GM21381 (cell line): ENCODE results near the gene FMN1.

Experiments
- ATAC-seq: cut with Tn5 transposase; IDR thresholded peaks from one replicate; pipeline ENCODE4 v1.9.1; 2021; ENCODE audit warnings: mild to moderate bottlenecking, moderate library complexity; ENCODE audit not compliant: unreplicated experiment

Gene FMN1

DNA sequence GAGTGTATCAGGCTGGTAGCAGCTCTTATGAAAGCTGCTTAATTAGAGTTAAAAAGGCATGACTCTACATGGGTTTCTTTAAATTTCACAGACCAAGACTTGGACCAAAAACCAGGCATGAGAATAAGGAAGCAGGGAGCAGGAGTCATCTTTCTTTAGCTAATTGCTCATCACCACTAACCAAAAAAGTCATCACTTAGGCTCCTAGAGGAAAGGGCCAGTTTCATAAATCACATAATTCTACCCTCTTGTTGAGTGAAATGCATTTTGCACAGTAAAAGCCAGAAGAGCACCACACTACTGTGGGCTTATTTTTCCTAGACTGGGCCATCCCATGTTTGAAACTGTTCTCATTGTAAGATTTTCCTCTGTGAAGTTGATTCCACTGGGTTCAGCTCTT, 301.1 kb downstream of the FMN1 start:
- ATAC-seq = no peak

DNA sequence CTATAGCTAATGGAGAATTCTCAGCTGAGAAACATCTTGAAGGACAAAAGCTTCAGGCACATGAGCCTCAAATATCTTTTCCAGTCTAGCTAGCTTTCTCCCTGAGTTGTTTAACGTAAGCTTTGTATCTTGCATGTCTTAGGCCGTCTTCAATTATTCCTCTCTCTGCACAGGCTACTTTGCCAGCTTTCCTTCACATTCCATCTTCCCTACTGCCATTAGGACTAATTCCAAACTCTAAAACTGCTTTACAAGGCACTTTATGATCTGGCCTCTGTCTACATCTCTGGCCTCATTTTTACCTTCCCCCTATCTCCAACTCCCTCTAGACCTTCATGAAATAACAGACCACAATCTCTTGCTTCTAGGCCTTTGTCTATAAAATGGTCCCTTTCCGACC, 305.3 kb downstream of the FMN1 start:
- no peak for ATAC-seq

DNA sequence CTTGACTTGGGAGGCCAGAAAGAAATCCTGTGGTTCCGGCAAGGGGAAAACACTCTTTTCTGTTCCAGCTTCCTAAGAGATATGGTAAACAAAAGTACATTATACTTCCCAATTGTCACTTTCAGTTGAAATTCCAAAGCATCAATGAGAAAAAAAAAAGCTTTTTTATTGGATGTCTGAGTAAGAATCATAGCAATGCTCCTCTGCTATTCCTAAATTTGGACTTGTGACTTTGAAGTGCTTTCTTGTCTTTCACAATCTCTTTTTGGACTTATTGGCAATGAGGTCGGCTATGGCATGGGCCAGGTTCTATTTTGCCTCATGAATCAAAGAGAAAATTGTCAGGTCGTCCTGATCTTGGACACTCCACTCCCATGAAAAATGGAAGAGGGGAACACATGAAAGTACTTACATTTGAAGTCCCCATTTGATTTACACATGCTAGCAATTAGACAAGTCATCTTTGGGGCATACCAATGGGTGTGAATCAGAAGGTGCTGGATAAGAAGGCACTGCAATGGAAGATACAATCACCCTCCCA, 306.2 kb downstream of the FMN1 start:
- ATAC-seq = no peak

DNA sequence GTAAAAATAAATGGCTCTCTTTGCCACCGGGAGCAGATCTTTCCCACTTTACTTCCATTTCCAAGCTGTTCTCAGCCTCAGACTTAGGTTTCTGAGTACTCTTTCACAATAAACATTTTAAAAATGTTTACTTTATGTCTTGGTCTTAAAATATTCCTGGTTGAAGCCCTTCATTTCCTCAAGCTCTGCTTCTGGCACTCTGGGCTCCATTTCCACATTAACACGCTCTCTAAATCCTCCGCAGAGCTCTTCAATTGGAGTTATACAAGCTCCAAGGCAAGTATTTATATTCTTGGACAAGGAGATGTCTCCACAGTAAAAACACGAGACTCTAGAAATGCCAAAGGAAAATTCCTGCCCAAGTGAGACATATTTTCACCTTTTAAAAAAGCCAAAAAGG, 307.4 kb downstream of the FMN1 start:
- ATAC-seq = no peak

DNA sequence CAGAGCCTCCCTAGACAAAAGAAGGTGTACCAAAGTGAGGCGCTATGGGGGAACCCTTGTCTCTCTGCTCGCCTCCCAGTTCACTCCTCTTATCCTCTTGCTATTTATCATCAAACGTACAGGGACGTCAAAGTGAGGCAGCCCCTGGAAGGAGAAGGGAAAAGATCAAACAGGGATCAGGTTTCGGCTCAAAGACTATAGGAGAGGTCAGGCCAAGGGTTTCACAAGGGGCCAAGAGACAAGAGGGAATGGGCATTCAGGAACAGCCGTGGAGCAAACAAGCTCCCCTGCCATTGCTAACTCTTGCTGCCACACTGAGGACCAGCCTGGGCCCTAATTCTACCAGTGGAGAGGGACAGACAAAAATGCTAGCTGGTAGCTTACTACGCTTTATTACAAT, 308.1 kb downstream of the FMN1 start:
- ATAC-seq = no peak

DNA sequence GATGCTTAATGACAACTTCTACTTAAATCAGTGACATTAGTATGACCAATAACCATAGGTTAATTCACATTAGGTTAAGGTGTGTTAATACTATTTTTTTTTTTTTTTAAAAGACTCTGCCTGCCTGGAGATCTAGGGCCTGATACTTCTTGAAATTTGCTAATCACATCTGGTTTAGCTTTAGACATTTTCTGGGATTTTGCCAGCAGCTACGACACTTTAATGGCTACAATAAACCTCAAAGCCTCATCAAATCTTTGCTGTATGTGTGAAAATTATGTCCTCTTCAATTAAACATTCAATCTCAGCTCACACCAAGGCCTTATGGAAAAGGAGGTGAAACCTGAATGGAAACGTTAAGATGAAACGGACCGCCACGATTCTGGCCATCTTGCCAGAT, 308.8 kb downstream of the FMN1 start:
- no peak for ATAC-seq

DNA sequence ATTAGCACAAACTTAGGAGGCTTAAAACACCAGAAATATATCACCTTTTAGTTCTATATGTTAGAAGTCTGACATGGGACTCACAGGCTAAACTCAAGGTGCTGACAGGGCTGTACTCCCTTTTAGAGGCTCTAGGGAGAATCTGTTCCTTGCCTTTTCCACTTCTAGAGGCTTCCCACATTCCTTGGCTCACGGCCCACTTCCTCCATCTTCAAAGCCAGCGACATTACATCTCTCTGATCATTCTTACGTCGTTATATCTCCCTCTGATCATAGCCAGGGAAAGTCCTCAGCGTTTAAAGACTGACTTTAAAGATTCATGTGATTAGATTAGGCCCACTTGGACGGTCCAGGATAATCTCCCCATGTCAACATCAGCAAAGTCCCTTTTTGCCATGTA, 310.4 kb downstream of the FMN1 start:
- ATAC-seq = no peak

DNA sequence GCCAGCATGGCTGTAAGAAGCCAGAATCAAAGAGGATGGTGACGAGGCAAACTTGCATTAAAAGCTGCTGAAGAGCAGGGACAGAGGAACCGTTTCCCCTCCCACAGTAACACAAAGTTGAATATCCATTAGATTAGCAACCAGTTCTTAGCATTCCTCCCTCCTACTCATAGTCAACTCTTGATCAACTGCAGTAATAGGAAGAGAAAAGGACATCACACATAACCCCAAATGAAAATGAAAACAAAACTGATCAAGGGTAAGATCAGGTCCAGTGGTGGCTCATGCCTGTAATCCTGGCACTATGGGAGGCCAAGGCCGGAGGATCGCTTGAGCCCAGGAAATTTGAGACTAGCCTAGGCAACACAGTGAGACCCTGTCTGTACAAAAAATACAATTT, 311.6 kb downstream of the FMN1 start:
- ATAC-seq = no peak

DNA sequence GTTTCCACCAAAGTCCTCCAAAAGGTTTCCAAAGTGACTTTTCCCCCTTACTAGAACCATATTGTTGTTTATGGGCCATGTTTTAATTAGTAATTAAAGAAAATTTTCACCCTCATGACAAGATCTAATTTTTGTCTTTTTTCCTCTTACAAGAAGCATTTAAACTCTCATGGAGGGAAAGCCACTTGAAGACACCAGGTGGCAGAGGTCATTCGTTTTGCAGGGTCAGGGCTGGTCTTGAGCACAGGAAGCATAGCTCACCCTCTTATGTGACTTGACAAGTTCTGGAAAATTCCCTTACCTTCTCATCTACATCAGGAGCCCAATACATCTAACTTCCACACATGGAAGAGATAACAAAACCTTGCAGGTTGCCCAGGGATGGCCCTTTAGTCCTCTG, 313.0 kb downstream of the FMN1 start:
- ATAC-seq = no peak

DNA sequence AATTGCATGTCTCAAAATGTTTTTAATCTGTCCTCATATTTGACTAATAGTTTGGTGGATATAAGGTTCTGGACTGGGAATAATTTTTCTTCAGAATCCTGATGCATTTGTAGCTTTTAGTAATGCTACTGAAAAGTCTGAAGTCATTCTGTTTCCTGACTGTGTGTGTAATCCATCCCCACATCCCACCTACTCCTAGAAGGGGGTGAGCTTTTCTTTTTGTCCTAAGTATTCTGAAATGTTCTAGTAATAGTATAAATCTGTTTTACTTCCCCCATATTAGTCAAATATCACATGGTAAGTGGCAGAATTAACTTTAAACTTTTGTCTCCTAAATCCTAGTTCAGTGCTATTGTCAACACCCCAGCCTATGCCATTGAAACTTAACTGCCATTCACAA, 313.9 kb downstream of the FMN1 start:
- no peak for ATAC-seq

DNA sequence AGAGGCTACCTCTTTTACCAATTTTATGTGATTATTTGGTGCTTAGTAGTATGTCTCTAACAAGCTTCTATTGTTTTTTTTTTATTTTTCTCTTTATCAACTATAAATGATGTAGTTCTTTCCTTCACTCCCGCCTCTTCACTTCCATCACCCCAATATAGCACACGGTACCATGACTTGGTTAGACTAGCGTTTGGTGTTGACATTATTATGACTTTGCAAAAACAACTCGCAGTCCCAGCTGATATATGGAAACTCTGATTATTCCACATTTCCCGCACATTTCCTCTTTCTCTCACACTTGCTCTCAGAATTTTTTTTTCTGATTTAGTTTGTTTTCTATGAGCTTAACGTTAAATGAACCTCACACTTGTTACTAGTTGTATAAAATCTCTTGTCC, 314.5 kb downstream of the FMN1 start:
- no peak for ATAC-seq

DNA sequence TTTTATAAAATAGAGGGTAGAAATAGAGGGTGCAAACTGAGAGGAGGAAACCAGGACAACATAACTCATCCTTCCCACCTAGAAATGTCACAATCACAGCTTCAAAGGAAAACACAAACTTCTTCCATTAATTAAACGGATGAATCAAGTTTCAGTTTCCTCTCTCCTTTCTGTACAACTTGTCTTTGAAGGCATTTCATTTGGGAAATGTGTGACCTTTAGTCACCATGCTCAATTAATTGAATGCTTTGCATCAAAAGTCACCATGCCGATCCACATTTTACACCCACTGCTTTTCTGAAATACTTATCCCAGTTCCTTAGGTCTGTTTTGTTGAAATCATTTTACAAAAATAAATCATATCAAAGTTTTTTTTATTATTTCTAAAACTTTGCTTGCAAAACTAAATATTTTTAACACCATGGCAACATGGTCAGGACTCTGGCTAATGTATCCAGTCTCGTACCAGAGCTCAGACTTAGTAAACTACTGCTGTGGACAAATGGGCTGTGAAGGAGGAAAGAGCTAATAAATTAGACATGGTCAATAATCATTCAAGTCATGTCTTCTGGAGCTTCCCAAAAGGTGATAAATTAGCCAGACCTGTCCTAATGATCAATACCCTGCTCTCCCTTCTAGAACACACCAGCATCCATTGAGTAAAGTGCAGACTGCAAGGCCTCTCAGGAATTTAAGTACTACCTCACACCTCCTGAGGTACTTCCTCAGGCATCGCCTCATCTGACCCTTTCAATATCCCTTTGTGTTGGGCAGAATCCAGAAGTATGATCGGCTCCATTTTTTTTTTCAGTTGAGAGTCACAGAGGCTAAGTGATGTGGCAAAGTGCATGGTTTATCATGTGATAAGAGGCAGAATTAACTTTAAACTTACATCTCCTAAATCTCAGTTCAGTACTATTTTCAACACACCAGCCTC, 315.4 kb downstream of the FMN1 start:
- no peak for ATAC-seq

DNA sequence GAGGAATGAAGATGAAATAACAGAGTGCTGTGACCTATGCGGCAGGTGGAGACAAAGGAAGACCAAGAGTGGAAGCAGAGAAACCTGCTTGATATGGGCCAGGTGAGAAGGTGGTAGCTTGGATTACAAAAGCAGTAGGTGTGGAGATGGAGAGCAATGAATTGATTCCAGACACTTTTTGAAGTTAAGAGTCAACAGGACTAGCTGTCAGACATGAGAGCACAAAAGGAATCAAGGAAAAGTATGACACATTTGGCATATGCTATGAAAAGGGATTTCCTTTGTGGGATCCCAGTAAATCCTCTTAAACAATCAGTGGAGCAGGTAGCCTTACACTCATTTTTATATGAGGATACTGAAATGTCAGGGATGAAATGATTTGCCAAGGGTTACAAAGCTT, 316.2 kb downstream of the FMN1 start:
- ATAC-seq = no peak

DNA sequence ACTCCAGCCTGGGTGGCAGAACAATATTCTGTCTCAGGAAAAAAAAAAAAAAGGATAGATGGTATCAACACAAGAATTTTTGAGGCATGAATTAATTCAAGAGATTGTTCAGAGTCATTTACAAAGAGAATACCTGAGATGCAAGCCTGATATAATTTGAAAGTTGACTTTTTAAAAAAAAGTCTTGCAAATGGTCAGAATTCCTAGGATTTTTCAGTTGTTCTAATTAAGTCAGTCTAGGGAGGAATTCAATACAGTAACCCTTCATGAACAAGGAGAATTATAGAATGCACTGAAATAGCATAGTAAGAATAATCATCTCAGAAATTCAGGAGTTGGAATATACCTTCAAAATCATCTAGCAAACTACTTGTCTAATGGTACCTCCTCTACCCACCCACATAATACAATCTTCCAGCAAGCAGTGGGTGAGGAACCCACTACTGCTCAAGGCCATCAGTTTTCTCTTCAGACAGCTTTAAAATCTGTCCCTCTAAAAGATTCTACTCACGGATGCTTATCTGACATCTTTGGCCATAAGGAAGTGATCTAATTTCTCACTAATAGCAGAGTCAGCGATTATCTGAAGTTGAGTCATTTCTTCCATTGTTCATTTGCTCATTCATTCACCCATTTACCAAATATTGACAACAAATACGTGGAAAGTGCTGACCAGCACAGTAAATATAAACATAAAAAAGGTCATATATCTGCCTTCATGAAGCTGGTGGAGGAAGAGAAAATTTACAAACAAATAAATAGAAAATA, 317.1 kb downstream of the FMN1 start:
- ATAC-seq = no peak

DNA sequence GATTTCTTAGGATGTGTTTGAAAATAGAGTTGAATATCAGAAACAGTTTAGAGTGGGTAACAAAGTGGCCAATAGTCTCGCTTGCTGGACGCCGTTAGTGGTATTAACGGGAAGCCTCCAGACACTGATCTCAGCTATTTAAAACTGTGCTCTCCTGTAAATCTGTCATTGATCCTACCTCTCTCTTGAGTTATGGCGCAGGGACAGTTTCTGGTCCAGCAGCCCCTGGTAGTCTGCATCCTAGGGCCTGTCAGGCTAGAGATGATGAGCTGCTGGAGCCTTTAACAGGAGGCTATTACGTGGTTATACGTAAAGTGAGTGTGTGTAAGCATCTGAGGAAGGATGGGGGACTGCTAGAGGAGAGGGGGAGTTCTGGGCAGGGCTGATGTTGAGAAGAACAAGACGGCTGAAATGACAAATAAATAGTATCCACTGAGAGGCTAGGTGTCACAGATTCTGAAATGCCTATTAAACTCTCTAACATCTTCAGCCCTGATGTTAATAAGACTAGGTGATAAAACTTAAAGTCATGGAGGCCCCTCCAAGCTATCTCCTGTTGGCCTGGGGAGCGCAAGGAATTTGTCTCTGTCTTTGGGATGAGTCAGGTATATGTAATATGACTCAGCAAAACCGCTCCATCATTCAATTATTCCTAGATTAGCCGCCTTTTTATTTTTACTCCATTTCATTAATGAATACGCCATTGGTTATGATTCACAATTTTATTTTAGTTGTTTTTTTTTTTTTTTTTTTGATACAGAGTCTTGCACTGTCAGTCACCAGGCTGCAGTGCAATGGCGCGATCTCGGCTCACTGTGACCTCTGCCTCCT, 321.0 kb downstream of the FMN1 start:
- no peak for ATAC-seq

DNA sequence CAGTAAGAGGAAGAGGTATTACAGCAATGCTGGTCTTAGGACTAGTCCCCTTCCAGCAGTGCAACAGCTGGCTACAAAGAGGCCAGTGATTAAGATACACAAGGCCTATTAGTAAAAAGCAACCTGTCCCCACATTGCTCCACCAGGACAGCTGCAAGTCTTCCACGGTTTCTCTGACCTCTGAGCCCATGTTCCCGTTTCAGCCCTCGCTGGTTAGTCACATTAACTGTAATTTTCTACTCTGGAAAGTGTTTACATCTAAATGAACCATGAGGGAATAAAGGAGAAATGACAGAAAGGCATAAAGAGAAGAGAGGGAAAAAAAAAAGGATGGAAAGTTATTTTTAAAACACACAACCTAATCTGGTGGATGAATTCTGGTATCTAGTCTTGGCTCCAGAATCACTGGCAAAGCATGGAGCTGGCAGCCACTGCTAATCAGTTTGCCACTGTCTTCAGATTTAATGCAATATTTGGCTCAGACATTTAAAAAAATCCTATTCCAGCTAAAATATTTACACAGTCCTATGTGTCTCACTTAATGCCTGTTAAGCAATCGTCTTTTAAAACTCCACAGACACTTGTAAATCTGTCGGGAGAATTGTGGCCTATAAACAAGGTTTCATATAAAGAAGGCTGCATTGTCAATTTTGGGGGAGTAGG, 321.8 kb downstream of the FMN1 start:
- no peak for ATAC-seq

DNA sequence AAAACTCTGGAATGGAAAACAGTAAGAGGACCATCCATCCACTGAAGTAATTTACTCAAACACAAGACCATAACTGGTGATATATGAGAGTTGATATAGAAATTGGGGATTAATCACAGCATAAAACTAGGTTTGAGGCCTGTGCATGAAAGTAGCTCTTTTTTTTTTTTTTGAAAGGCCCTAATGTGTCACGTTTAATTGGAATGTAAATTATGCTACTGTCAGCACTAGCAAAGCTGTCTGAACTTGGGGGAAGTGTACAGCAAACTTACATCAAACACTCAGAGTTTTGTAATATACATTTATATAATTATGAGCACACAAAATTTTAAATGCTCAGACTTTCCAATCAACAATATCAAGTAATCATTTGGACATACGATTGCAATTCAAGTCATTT, 322.6 kb downstream of the FMN1 start:
- ATAC-seq = no peak

DNA sequence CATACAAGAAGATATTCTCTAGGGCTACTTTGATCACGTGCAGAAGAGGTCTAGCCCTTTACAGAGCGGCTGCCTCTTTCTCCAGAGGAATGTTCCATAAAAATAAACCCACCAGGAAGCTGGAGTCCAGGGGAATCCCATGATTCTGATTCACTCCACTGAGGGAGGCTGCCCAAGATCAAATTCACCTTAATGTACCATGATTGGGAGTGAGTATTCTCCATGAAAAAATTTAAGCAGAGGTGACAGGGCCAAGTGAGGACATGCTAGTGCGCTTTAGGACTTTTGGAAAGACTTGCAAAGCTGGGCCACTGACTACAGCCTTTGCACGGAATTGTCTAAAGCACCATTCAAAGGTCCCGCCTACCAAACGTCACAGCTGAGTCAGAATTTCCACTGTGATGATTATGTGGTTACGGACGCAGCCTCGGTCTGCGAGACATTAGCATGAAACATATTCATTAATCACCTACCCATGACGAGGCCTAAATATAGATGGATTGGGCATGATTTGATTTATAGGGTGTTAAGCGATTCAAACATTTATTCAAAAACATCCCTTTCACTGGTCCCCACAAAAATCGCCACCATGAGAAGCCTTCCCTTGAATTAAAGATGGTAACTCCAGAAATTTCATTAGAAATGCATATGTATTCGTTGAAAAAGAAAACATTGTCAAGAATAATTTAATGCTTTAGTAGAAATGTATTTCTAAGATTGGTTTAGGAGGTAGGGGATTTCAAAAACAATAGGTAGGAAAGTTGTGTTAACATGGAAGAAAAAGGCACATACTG, 324.1 kb downstream of the FMN1 start:
- ATAC-seq = no peak

DNA sequence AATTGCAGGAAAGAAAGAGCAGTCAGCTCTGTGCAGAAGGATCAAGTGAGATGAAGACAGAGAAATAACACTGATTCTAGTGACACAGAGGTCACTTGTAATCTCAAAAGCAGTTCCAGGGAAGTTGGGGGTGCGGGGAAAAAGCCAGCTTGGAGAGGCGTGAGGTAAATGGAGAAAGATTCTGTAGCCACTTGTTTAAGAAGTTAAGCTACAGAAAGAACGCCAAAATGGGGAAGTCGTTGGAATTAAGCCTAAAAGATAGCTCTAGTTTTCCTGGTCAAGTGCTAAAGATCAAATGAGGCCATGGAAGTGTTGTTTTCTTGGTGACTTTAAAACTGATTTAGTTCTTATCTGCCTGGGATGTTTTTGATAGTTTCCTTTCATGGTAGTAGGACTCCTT, 324.7 kb downstream of the FMN1 start:
- no peak for ATAC-seq

DNA sequence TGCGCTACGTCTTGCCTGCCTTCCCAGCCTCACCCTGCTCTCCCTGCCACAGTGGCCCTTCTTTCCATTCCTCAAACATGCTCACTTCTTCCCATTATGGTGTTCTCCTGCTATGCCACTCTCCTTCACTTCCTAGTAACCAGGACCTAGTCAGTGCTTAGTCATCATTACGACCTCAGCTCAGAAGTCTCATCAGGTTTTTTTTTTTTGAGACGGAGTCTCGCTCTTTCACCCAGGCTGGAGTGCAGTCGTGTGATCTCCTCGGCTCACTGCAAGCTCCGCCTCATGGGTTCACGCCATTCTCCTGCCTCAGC, 327.2 kb downstream of the FMN1 start:
- ATAC-seq = no peak
